PFSK-1 (cell line): ENCODE data around the gene GNAI3.

Experiments
- FOXP2 ChIP-seq: optimal IDR thresholded peaks from 2 replicates; pipeline ENCODE3; 2011; ENCODE audit warnings: borderline replicate concordance, control low read depth, inconsistent platforms; ENCODE audit not compliant: insufficient read depth; ENCODE audit errors: extremely low read length, extremely low read depth
- POLR2AphosphoS5 ChIP-seq: IDR thresholded peaks from 2 replicates; pipeline ENCODE4 v1.6.1; 2012; ENCODE audit warnings: low read depth, mild to moderate bottlenecking, control low read depth, low read length, moderate library complexity
- SIN3A ChIP-seq: IDR thresholded peaks from 2 replicates; pipeline ENCODE4 v1.6.1; 2012; ENCODE audit warnings: mild to moderate bottlenecking, low read length, moderate library complexity, borderline replicate concordance; ENCODE audit not compliant: insufficient read depth
- TAF1 ChIP-seq: IDR thresholded peaks from 2 replicates; pipeline ENCODE4 v1.6.1; 2012; ENCODE audit warnings: low read length, control low read depth, borderline replicate concordance; ENCODE audit not compliant: insufficient read depth
- TF ChIP-seq, protein P1 (sequence below), 2 experiments: IDR thresholded peaks; 2 replicates each; pipeline versions ENCODE4 v1.6.1 to v1.8.0; 2011 to 2012; ENCODE audit warnings: low read depth in 2 of 2, low read length in 2 of 2, control low read depth in 1 of 2, inconsistent platforms in 1 of 2, mild to moderate bottlenecking in 1 of 2, moderate library complexity in 1 of 2; ENCODE audit not compliant: insufficient read depth in 1 of 2

GNAI3 gene

DNA sequence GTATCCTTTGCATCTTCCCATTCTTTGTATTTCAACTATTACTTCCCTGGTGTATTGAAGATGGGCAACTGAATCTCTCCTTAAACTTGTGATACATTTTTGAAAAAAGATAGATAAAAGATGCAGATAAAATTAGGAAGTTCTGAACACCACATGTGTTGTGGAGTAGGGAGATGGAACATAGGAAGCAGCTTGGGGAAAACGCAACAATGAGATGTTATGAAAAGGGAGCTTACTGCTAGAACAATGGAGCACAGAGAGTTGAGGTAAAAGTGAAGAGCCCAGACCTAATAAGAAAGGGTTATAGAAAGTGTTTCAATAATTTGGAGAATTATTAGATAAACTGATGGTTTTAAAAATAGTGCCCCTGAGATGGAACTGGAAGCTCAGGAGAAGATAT lies 20.9 kb downstream of the GNAI3 start:
- TF ChIP-seq, protein P1, sequence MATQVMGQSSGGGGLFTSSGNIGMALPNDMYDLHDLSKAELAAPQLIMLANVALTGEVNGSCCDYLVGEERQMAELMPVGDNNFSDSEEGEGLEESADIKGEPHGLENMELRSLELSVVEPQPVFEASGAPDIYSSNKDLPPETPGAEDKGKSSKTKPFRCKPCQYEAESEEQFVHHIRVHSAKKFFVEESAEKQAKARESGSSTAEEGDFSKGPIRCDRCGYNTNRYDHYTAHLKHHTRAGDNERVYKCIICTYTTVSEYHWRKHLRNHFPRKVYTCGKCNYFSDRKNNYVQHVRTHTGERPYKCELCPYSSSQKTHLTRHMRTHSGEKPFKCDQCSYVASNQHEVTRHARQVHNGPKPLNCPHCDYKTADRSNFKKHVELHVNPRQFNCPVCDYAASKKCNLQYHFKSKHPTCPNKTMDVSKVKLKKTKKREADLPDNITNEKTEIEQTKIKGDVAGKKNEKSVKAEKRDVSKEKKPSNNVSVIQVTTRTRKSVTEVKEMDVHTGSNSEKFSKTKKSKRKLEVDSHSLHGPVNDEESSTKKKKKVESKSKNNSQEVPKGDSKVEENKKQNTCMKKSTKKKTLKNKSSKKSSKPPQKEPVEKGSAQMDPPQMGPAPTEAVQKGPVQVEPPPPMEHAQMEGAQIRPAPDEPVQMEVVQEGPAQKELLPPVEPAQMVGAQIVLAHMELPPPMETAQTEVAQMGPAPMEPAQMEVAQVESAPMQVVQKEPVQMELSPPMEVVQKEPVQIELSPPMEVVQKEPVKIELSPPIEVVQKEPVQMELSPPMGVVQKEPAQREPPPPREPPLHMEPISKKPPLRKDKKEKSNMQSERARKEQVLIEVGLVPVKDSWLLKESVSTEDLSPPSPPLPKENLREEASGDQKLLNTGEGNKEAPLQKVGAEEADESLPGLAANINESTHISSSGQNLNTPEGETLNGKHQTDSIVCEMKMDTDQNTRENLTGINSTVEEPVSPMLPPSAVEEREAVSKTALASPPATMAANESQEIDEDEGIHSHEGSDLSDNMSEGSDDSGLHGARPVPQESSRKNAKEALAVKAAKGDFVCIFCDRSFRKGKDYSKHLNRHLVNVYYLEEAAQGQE (IDR thresholded peaks at IDR 0.05; ENCODE audit: insufficient read depth in 1 of 2, low read depth in 2 of 2, low read length in 2 of 2) = no peak
- no peak for TF ChIP-seq TAF1
- TF ChIP-seq FOXP2 = no peak
- TF ChIP-seq POLR2AphosphoS5 = no peak
- no peak for TF ChIP-seq SIN3A

DNA sequence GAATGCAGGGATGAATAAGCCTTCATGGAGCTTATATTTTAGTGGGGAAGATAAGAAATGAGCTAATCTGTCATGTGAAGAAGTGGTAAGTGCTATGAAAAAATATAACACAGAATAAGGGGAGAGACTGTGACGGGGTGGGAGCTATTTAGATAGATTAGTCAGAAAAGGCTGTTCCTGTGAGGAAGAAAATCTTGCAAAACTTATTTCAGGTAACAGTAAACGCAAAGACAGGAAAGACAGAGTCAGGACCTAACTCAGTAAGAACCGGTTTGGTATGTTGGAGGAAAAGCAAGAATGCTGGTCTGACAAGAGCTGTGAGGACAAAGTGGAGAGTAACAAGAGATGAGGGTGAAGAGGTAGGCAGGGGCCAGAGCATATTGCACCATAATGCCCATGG lies 22.0 kb downstream of the GNAI3 start:
- no peak for TF ChIP-seq SIN3A
- TF ChIP-seq TAF1 = no peak
- TF ChIP-seq FOXP2 = no peak
- no peak for TF ChIP-seq POLR2AphosphoS5
- TF ChIP-seq, protein P1 (IDR thresholded peaks at IDR 0.05; ENCODE audit: insufficient read depth in 1 of 2, low read depth in 2 of 2, low read length in 2 of 2) = no peak

DNA sequence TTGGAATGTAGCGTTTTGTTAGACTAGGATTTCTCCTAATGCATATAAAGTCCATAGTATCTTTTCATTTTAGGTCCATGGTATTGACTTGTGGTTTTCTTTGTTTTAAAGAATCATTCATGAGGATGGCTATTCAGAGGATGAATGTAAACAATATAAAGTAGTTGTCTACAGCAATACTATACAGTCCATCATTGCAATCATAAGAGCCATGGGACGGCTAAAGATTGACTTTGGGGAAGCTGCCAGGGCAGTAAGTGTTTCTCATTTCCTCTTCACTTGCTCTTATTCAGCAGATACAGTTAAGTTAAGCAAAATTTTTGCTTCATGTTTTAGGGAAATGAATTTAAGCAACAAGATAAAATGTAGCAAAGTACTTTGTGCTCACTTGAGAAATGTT lies 25.4 kb downstream of the GNAI3 start:
- TF ChIP-seq TAF1 = no peak
- no peak for TF ChIP-seq POLR2AphosphoS5
- no peak for TF ChIP-seq SIN3A
- no peak for TF ChIP-seq FOXP2

DNA sequence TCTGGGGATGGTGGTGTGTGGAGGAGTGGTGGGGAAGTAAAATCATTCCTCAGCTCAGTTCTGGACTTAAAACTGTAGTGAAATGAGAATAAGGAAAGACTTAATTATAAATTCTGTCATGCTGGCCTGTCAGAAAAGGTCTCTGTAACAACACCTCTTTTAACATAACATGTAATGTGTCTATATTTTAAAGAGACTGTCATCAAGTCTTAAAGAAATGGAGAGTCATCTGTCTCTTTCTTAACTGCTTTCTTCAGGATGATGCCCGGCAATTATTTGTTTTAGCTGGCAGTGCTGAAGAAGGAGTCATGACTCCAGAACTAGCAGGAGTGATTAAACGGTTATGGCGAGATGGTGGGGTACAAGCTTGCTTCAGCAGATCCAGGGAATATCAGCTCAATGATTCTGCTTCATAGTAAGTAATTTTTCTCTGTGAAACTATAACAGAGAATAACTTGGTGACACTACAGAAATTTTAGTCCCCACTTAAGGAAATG lies 30.6 kb downstream of the GNAI3 start:
- TF ChIP-seq, protein P1 (IDR thresholded peaks at IDR 0.05; ENCODE audit: insufficient read depth in 1 of 2, low read depth in 2 of 2, low read length in 2 of 2) = no peak
- no peak for TF ChIP-seq SIN3A
- no peak for TF ChIP-seq POLR2AphosphoS5
- no peak for TF ChIP-seq TAF1
- no peak for TF ChIP-seq FOXP2

DNA sequence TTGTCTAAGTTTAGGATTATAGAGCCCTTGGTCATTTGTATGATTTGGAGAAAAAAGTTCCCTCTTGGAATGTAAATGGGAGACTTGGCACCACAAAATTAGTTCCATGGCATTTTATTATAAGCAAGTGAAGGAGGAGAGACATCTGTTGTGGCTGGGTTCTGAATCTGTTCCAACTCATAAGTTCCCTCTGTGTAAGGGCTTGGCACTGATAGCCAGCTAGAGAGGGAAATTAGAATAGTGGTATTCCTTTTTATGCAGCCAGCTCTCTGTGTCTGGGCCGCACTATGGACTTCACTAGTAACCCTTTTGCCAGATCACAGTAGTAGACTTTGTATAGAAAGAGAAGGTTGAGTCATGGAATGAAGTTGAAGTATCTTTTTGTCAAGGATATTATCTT lies 31.1 kb downstream of the GNAI3 start:
- TF ChIP-seq FOXP2 = no peak
- TF ChIP-seq SIN3A = no peak
- TF ChIP-seq POLR2AphosphoS5 = no peak
- TF ChIP-seq TAF1 = no peak
- TF ChIP-seq, protein P1 (IDR thresholded peaks at IDR 0.05; ENCODE audit: insufficient read depth in 1 of 2, low read depth in 2 of 2, low read length in 2 of 2) = no peak

DNA sequence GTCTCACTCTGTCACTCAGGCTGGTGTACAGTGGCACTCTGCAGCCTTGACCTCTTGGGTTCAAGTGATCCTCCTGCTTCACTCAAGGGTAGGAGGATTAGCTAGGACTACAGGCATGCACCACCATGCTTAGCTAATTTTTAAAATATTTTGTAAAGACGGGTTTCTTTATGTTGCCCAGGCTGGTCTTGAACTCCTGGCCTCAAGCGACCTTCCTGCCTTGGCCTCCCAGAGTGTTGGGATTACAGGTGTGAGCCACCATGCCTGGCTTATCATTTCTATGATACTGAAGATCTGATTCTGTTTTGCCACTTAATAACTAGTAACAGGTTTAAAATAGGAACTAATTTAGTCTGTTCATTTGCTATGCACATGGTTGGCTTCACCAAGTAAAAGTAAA lies 33.6 kb downstream of the GNAI3 start:
- TF ChIP-seq TAF1 (no peak), FOXP2 (no peak), POLR2AphosphoS5 (no peak), SIN3A (no peak)
- TF ChIP-seq, protein P1 (IDR thresholded peaks at IDR 0.05; ENCODE audit: insufficient read depth in 1 of 2, low read depth in 2 of 2, low read length in 2 of 2) = no peak
